A549 (cell line): ENCODE measurements around the gene GABPB1. TPM values are rescaled to one million over a fixed set of nuclear protein-coding genes. Genes with fewer than 3 reads are reported as not detected.

Source experiments
- ATAC-seq, 2 experiments: fragments of 200-7000 bp in 1 of 2; fragments of >200 bp in 1 of 2; cut with Nextera tagmentation in 1 of 2; cut with Tn5 transposase in 1 of 2; 3 replicates each; pipeline versions ENCODE4 v1.8.0 to v1.9.1; 2018 to 2020; ENCODE audit warnings: mild to moderate bottlenecking in 1 of 2, moderate library complexity in 1 of 2
- CTCF ChIA-PET: fragments of 300-600 bp; sonication (Branson Sonifier 250); formaldehyde crosslinking; extraction: SDS; loops from one replicate; lab custom pipeline; 2021; ENCODE audit warnings: antibody characterized with exemption, inconsistent platforms; lab: Yijun Ruan, JAX
- POLR2A ChIA-PET: fragments of 350-600 bp; formaldehyde crosslinking; extraction: SDS; loops from one replicate; lab custom pipeline; 2021; ENCODE audit warnings: antibody characterized with exemption, inconsistent platforms; lab: Yijun Ruan, JAX
- DNase-seq, 2 experiments: peaks; one replicate each; pipeline versions ENCODE4 v3.0.0 to v3.0.0-alpha.2; 2011 to 2016; ENCODE audit warnings: low read depth in 1 of 2, low spot score in 1 of 2
- FAIRE-seq: peaks from 2 replicates; lab custom pipeline; 2011; peaks lifted over from hg19 to GRCh38; lab: Jason Lieb, UNC
- H3K27ac ChIP-seq, 2 experiments: fragments of >200 bp; sonication (Bioruptor Twin); formaldehyde crosslinking; 3 replicates each; pipeline ENCODE4 v1.5.1; 2016 to 2017
- H3K4me1 ChIP-seq: fragments of >200 bp; sonication (Bioruptor Twin); formaldehyde crosslinking; 3 replicates; pipeline ENCODE4 v1.6.1; 2016
- H3K4me2 ChIP-seq: fragments of >200 bp; sonication (Bioruptor Twin); formaldehyde crosslinking; 3 replicates; pipeline ENCODE4 v1.6.1; 2016
- H3K4me3 ChIP-seq: fragments of >200 bp; sonication (Bioruptor Twin); formaldehyde crosslinking; 3 replicates; pipeline ENCODE4 v1.5.1; 2016
- H3K9me3 ChIP-seq: fragments of >200 bp; sonication (Bioruptor Twin); formaldehyde crosslinking; 3 replicates; pipeline ENCODE4 v1.6.1; 2016
- ATOH8 ChIP-seq: fragments of 250-450 bp; sonication (Bioruptor Pico); IDR thresholded peaks from 2 replicates; pipeline ENCODE4 v1.5.0; 2020; ENCODE audit warnings: low read depth, mild to moderate bottlenecking, moderate library complexity
- BHLHE40 ChIP-seq: IDR thresholded peaks from 2 replicates; pipeline ENCODE4 v1.6.1; 2012; ENCODE audit warnings: low read depth, low read length, inconsistent platforms
- CBX8 ChIP-seq: fragments of 200-600 bp; sonication (generic); IDR thresholded peaks from 2 replicates; pipeline ENCODE4 v1.6.1; 2016
- CEBPB ChIP-seq, 2 experiments: fragments of >200 bp in 1 of 2; sonication (Bioruptor Twin) in 1 of 2; formaldehyde crosslinking in 1 of 2; IDR thresholded peaks; 2 replicates each; pipeline ENCODE4 v1.6.1; 2012 to 2016
- CHD4 ChIP-seq: fragments of 200-600 bp; sonication (generic); IDR thresholded peaks from 2 replicates; pipeline ENCODE4 v1.6.1; 2016; ENCODE audit warnings: antibody characterized with exemption, mild to moderate bottlenecking, borderline replicate concordance
- E2F6 ChIP-seq: IDR thresholded peaks from 2 replicates; pipeline ENCODE4 v1.6.1; 2012; ENCODE audit warnings: low read depth, borderline replicate concordance
- EHF ChIP-seq: fragments of 250-450 bp; sonication (Bioruptor Pico); IDR thresholded peaks from 2 replicates; pipeline ENCODE4 v1.5.0; 2020; ENCODE audit warnings: mild to moderate bottlenecking
- EHMT2 ChIP-seq: fragments of 200-600 bp; sonication (generic); IDR thresholded peaks from 2 replicates; pipeline ENCODE4 v1.6.1; 2016; ENCODE audit warnings: antibody characterized with exemption, low read depth, mild to moderate bottlenecking, moderate library complexity
- EP300 ChIP-seq, 2 experiments: fragments of >200 bp; sonication (Bioruptor Twin); formaldehyde crosslinking; IDR thresholded peaks; 2 replicates in 1 of 2; 3 replicates in 1 of 2; pipeline ENCODE4 v1.6.1; 2016 to 2017
- FOXS1 ChIP-seq: fragments of 250-450 bp; sonication (Bioruptor Pico); IDR thresholded peaks from 2 replicates; pipeline ENCODE4 v1.5.0; 2020; ENCODE audit warnings: mild to moderate bottlenecking, moderate library complexity
- GATA3 ChIP-seq: IDR thresholded peaks from 2 replicates; pipeline ENCODE4 v1.6.1; 2012; ENCODE audit warnings: borderline replicate concordance
- HMGXB4 ChIP-seq: fragments of 250-450 bp; sonication (Bioruptor Pico); IDR thresholded peaks from 2 replicates; pipeline ENCODE4 v1.5.0; 2021; ENCODE audit warnings: mild to moderate bottlenecking, moderate library complexity, borderline replicate concordance
- KDM5A ChIP-seq: fragments of 200-600 bp; sonication (generic); IDR thresholded peaks from 2 replicates; pipeline ENCODE4 v1.6.1; 2016; ENCODE audit warnings: antibody characterized with exemption, mild to moderate bottlenecking
- MAZ ChIP-seq: fragments of 150-350 bp; IDR thresholded peaks from 2 replicates; pipeline ENCODE4 v1.6.1; 2014; ENCODE audit warnings: antibody characterized with exemption, low read depth, low read length, borderline replicate concordance
- POLR2A ChIP-seq: IDR thresholded peaks from 2 replicates; pipeline ENCODE4 v1.6.1; 2012; ENCODE audit warnings: mild to moderate bottlenecking, low read length
- RAD21 ChIP-seq, 2 experiments: fragments of >200 bp in 1 of 2; sonication (Bioruptor Twin) in 1 of 2; formaldehyde crosslinking in 1 of 2; IDR thresholded peaks in 1 of 2; conservative IDR thresholded peaks in 1 of 2; 2 replicates in 1 of 2; 3 replicates in 1 of 2; pipeline ENCODE4 v1.6.1; 2012 to 2018; ENCODE audit warnings: inconsistent platforms in 1 of 2
- RCOR1 ChIP-seq: fragments of 150-350 bp; IDR thresholded peaks from 2 replicates; pipeline ENCODE4 v1.6.1; 2014; ENCODE audit warnings: antibody characterized with exemption, low read length, low read depth
- RFX5 ChIP-seq: fragments of 450-650 bp; IDR thresholded peaks from 2 replicates; pipeline ENCODE4 v1.7.1; 2014; ENCODE audit warnings: antibody characterized with exemption, mild to moderate bottlenecking, moderate library complexity
- ZFP36 ChIP-seq: fragments of 450-650 bp; IDR thresholded peaks from 2 replicates; pipeline ENCODE4 v1.6.1; 2014; ENCODE audit warnings: borderline replicate concordance; ENCODE audit not compliant: partially characterized antibody
- ZNF302 ChIP-seq: fragments of 250-450 bp; sonication (Bioruptor Pico); IDR thresholded peaks from 2 replicates; pipeline ENCODE4 v1.9.0; 2021; ENCODE audit warnings: inconsistent platforms, mild to moderate bottlenecking, moderate library complexity
- WGBS: methylation state at CpG from one replicate; pipeline ENCODE4 v1.1.6; 2017; ENCODE audit errors: missing lambda C conversion rate; 5-methylcytosine and 5-hydroxymethylcytosine counted together
- polyA plus RNA-seq, 4 experiments: library from polyadenylated mRNA; depleted of rRNA in 3 of 4; stranded (reverse); fragments of >200 nt; fragmentation: RNase III in 1 of 4; extraction: RNeasy Plus Mini Kit Qiagen cat#74134 plus additional on column Dnase treatment in 1 of 4; gene quantifications; 2 replicates in 3 of 4; 3 replicates in 1 of 4; pipeline ENCODE4 v1.2.3, GENCODE V29; 2011 to 2017

Gene GABPB1
- polyA plus RNA-seq, 2 of the 4 experiments (the other 2 are of a cell fraction): 23.0 to 53.9 TPM

GRCh38 chr15:50333229-50333628, 21.8 kb downstream of the GABPB1 start:
- ATAC-seq: no peak
- ChIA-PET POLR2A (no interaction called here), CTCF (interaction anchor here (1.1 to 1.5 kb wide), 2 partner anchors 18 to 19 kb away, joined by 3 to 8 read pairs; no protein-coding TSS in a partner anchor)
- Histone ChIP-seq H3K27ac (no peak overlapping the region), H3K4me1 (no peaks in the 10 kb centered on the region), H3K4me3 (no peak overlapping the region), H3K9me3 (no peaks in the 10 kb centered on the region), H3K4me2 (no peak overlapping the region)
- 94% methylated on average over 4 of the region's 4 CpGs for WGBS
- no peak for DNase-seq
- FAIRE-seq: no peak
- TF ChIP-seq EHF (CRISPR knock-in tag) (no peak), BHLHE40 (no peak), HMGXB4 (CRISPR knock-in tag) (no peak), GATA3 (no peak), RCOR1 (no peak), CHD4 (no peak), EHMT2 (no peak)

GRCh38 chr15:50330921-50331320, 24.1 kb downstream of the GABPB1 start:
- ChIA-PET CTCF (interaction anchor here (0.7 to 4.0 kb wide), 4 partner anchors 15 to 557 kb away, joined by 3 to 10 read pairs (median 6); no protein-coding TSS in a partner anchor), POLR2A (no interaction called here)
- H3K4me3 ChIP-seq: no peak overlapping the region
- H3K4me2 ChIP-seq: no peak overlapping the region
- peak; percentile 39 to 49; a peak in 4 of 6 replicates for ATAC-seq
- H3K4me1 ChIP-seq: no peaks in the 10 kb centered on the region
- peak in 1 of 2 experiments; percentile 13 for DNase-seq
- no peak overlapping the region for H3K27ac ChIP-seq
- no peaks in the 10 kb centered on the region for H3K9me3 ChIP-seq
- 92% methylated on average over 1 of the region's 1 CpG for WGBS
- TF ChIP-seq FOXS1 (CRISPR knock-in tag) (no peak), ZNF302 (no peak), KDM5A (no peak), RCOR1 (no peak), E2F6 (no peak), ATOH8 (no peak), MAZ (no peak), CEBPB (IDR thresholded peaks at IDR 0.05) (no peak), EP300 (IDR thresholded peaks at IDR 0.05) (no peak), BHLHE40 (no peak), CBX8 (no peak)
- no peak for FAIRE-seq

GRCh38 chr15:50328116-50328515, 26.9 kb downstream of the GABPB1 start:
- POLR2A ChIA-PET: no interaction called here
- ATAC-seq: no peak
- WGBS: 80% methylated on average over 3 of the region's 3 CpGs

More at GRCh38 chr15:50328116-50328515, 26.9 kb downstream of the GABPB1 start:
- Histone ChIP-seq H3K4me2 (no peak overlapping the region), H3K4me1 (no peaks in the 10 kb centered on the region), H3K27ac (no peak overlapping the region), H3K4me3 (no peak overlapping the region), H3K9me3 (no peaks in the 10 kb centered on the region)
- DNase-seq: no peak
- no peak for FAIRE-seq
- TF ChIP-seq EHF (CRISPR knock-in tag): no peak
- no peak for TF ChIP-seq E2F6
- no peak for TF ChIP-seq RFX5
- no peak for TF ChIP-seq ZFP36
- no peak for TF ChIP-seq POLR2A
- no peak for TF ChIP-seq RCOR1
- no peak for TF ChIP-seq RAD21 (conservative IDR thresholded peaks at IDR 0.05 in 1 of 2, IDR thresholded peaks at IDR 0.05 in 1 of 2)
- CTCF ChIA-PET: interaction anchor here (1.3 to 4.0 kb wide), 5 partner anchors 10 to 549 kb away, joined by 3 to 13 read pairs (median 4); no protein-coding TSS in a partner anchor
